GM10266 (cell line): ENCODE results near the gene ACTN4.

Experiments
- DNase-seq: peaks from one replicate; pipeline ENCODE4 v3.0.0; 2012; ENCODE audit errors: extremely low spot score
- CTCF ChIP-seq: IDR thresholded peaks from 2 replicates; pipeline ENCODE4 v1.5.1; 2012; ENCODE audit warnings: mild to moderate bottlenecking, low read depth; ENCODE audit not compliant: control insufficient read depth, insufficient read depth; ENCODE audit errors: missing control alignments

The ACTN4 gene

GRCh38 chr19:38709671-38710415 lies 62.4 kb downstream of the ACTN4 start:
- no peak for TF ChIP-seq CTCF
- no peak for DNase-seq

- TF ChIP-seq CTCF = no peak
These were observed 62.9 kb downstream of the ACTN4 start for GRCh38 chr19:38710416-38710702.

GRCh38 chr19:38710928-38711725 lies 63.7 kb downstream of the ACTN4 start:
- no peak for TF ChIP-seq CTCF
- DNase-seq = no peak

More at GRCh38 chr19:38710416-38710702, 62.9 kb downstream of the ACTN4 start:
- no peak for DNase-seq

GRCh38 chr19:38711726-38712153 lies 64.3 kb downstream of the ACTN4 start:
- DNase-seq = no peak
- no peak for TF ChIP-seq CTCF

- TF ChIP-seq CTCF = no peak
- DNase-seq = no peak
These were observed 64.8 kb downstream of the ACTN4 start for GRCh38 chr19:38712161-38712748.

- DNase-seq = no peak
- TF ChIP-seq CTCF = no peak
These were observed 65.8 kb downstream of the ACTN4 start for GRCh38 chr19:38713227-38713649.
